HG03064 (cell line): ENCODE results near the gene GPC6.

Experiments used
- ATAC-seq: cut with Tn5 transposase; IDR thresholded peaks from one replicate; pipeline ENCODE4 v1.9.1; 2021; ENCODE audit warnings: low read depth; ENCODE audit not compliant: unreplicated experiment

Gene GPC6

GRCh38 chr13:93549326-93550005 lies 322.9 kb downstream of the GPC6 start:
- ATAC-seq: no peak

GRCh38 chr13:93550236-93550635 lies 323.6 kb downstream of the GPC6 start:
- no peak for ATAC-seq

GRCh38 chr13:93552596-93552995 lies 326.0 kb downstream of the GPC6 start:
- ATAC-seq: no peak

GRCh38 chr13:93554514-93554913 lies 327.9 kb downstream of the GPC6 start:
- ATAC-seq: no peak

GRCh38 chr13:93558637-93559036 lies 332.0 kb downstream of the GPC6 start:
- no peak for ATAC-seq

- ATAC-seq: no peak
Observed at GRCh38 chr13:93559718-93560117, 333.1 kb downstream of the GPC6 start.

GRCh38 chr13:93561576-93562225 lies 335.1 kb downstream of the GPC6 start:
- ATAC-seq: no peak

- no peak for ATAC-seq
Observed at GRCh38 chr13:93562676-93563075, 336.1 kb downstream of the GPC6 start.

GRCh38 chr13:93577105-93577504 lies 350.5 kb downstream of the GPC6 start:
- ATAC-seq: no peak

GRCh38 chr13:93589788-93590187 lies 363.2 kb downstream of the GPC6 start:
- no peak for ATAC-seq

- no peak for ATAC-seq
Observed at GRCh38 chr13:93603043-93603442, 376.4 kb downstream of the GPC6 start.

GRCh38 chr13:93614776-93615175 lies 388.2 kb downstream of the GPC6 start:
- no peak for ATAC-seq

GRCh38 chr13:93620181-93620765 lies 393.7 kb downstream of the GPC6 start:
- no peak for ATAC-seq

- ATAC-seq: no peak
Observed at GRCh38 chr13:93621051-93621450, 394.4 kb downstream of the GPC6 start.

- no peak for ATAC-seq
Observed at GRCh38 chr13:93621966-93622365, 395.4 kb downstream of the GPC6 start.

GRCh38 chr13:93624311-93624777 lies 397.7 kb downstream of the GPC6 start:
- ATAC-seq: no peak

GRCh38 chr13:93625536-93625935 lies 398.9 kb downstream of the GPC6 start:
- ATAC-seq: no peak

- no peak for ATAC-seq
Observed at GRCh38 chr13:93628136-93628797, 401.7 kb downstream of the GPC6 start.

- no peak for ATAC-seq
Observed at GRCh38 chr13:93635616-93636032, 409.0 kb downstream of the GPC6 start.

GRCh38 chr13:93637852-93638251 lies 411.2 kb downstream of the GPC6 start:
- no peak for ATAC-seq

GRCh38 chr13:93640452-93640851 lies 413.8 kb downstream of the GPC6 start:
- ATAC-seq: no peak
